ENCODE results near the gene CREG2.

The CREG2 gene

DNA sequence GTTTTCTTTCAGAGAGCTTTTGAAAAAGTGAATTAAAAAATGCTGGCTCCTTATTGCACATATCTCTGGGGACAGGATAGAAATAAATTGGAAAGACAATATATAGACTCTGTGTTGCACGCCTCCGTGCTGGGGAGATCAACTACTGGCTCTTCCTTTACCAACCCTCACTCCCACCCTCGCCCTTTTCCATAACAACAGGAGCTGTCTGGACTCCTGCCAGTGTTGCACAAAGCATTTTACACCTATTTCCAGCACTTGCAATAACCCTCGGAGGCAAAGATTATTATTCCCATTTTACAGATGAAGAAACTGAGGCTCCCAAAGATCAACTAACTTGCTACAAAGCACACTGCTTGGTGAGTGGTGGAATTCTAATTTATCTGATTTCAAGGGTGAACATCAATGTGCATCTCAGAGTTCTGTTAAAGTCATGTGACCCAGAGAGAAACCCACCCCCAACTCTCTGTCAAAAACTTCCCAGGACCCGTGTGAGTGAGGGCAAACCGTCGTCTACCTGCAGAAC lies 4.2 kb downstream of the CREG2 start:
- CTCF ChIA-PET, result no interaction called here
- TF ChIP-seq CTCF (IDR thresholded peaks at IDR 0.05; ENCODE audit: control extremely low read depth, extremely low read depth, low read depth, missing control alignments), result no peak
- no peak for DNase-seq (ENCODE audit: extremely low spot score)
- POLR2A ChIA-PET, result no interaction called here

- ChIA-PET POLR2A (no interaction called here), CTCF (interaction anchor here (1.4 kb wide), 1 partner anchor 21 kb away, joined by 4 read pairs; no protein-coding TSS in a partner anchor)
- no peak for TF ChIP-seq CTCF (IDR thresholded peaks at IDR 0.05; ENCODE audit: control extremely low read depth, extremely low read depth, low read depth, missing control alignments)
- no peak for DNase-seq (ENCODE audit: extremely low spot score)
Observed at GRCh38 chr2:101382442-101382841, 4.9 kb downstream of the CREG2 start.

- no peak for DNase-seq (ENCODE audit: extremely low spot score)
- CTCF ChIA-PET, result no interaction called here
Observed at GRCh38 chr2:101380376-101380775, 6.9 kb downstream of the CREG2 start.

DNA sequence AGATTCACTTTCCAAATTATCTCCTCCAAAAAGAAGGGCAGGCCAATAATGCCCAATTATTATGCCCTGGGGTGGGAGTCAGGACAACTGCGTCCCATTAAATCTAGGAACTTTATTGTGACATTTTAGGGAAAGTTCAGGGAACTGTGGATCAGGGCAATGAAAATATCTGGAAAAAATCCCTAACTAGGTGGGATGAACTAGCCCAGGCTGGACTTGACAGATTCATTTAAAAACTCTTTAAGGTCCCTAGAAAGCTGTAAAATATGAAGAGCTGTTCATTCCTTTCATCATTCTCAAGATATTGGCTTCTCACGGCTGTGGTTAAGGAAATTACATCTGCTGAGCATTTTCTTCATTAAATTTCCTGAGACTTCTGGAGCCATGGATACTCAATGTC lies 8.2 kb downstream of the CREG2 start:
- ChIA-PET POLR2A (no interaction called here), CTCF (no interaction called here)
- no peak for TF ChIP-seq CTCF (IDR thresholded peaks at IDR 0.05; ENCODE audit: control extremely low read depth, extremely low read depth, low read depth, missing control alignments)
- no peak for DNase-seq (ENCODE audit: extremely low spot score)

More at GRCh38 chr2:101380376-101380775, 6.9 kb downstream of the CREG2 start:
- TF ChIP-seq CTCF (IDR thresholded peaks at IDR 0.05; ENCODE audit: control extremely low read depth, extremely low read depth, low read depth, missing control alignments), result no peak
- POLR2A ChIA-PET, result no interaction called here

DNA sequence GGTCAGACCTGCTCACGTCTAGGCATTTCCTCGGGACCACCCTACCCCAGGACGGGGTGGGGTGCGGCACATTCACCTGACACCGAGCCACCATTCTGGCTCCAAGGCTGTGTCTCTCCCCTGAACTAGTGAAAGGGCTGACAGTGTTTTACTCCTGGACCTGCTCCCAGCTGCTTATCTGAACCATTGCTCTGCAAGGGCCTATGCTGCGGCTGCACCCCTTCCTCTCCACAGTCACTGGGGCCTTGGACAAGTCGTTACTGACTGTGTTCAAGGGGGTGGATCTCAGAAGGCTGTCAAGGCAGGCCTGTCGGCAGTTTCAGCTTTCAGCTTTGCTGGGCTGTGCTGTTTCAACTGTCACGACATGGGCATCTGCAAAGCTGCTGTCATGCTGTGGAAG lies 11.7 kb downstream of the CREG2 start:
- DNase-seq (ENCODE audit: extremely low spot score), result no peak
- TF ChIP-seq CTCF (IDR thresholded peaks at IDR 0.05; ENCODE audit: control extremely low read depth, extremely low read depth, low read depth, missing control alignments), result no peak
- ChIA-PET POLR2A (no interaction called here), CTCF (interaction anchor here (1.1 kb wide), 1 partner anchor 43 kb away, joined by 3 read pairs; no protein-coding TSS in a partner anchor)

DNA sequence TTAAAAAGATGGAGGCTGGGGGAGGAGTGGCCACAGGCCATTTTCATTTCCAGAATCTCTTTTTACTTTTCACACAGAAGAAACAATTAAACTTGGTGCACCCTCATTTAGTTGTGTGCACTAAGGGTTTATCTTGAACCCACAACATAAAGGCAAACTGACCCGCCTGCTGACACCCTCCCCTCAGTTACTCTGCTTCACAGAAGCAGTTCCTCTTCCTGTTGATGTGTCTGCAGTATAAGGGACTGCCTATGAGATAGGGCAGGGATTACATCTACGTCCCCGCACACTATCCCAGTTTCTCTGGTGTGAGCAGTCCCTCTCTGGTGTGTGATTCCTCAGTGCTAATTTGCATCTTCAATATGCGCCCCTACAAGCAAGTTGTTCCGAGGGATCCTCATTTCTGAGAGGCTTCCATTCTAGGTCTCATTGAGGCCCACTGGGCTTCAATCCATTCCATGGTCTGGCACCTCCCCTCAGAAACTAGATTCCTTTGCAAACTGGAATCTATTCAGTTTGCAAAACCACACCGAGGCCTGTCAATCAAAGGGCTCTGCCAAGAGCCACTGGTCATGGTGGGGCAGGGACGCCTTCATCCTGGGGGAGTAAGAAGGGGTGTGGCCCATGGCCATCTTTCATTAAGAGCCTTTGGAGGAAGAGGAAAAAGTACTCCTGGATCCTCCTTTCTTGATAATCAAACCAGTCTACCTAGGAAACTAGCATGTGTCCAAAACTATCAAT lies 12.3 kb downstream of the CREG2 start:
- no peak for TF ChIP-seq CTCF (IDR thresholded peaks at IDR 0.05; ENCODE audit: control extremely low read depth, extremely low read depth, low read depth, missing control alignments)
- ChIA-PET CTCF (interaction anchor here (1.3 kb wide), 1 partner anchor 21 kb away, joined by 4 read pairs; no protein-coding TSS in a partner anchor), POLR2A (no interaction called here)
- no peak for DNase-seq (ENCODE audit: extremely low spot score)

Measured in GM10248 (cell line).